NCI-H2107 treated with DMSO at 0.1 percent for 48 hours (cell line): Measurements from ENCODE around the gene CD1E.
"Not testable (repeated sequence)": the region's sequence is repeated elsewhere in the genome, so short reads cannot be mapped to it uniquely, and the experiment has no call there.

Experiments
- DNase-seq: peaks from one replicate; lab custom pipeline; 2025; ENCODE audit not compliant: unreplicated experiment; lab: John Stamatoyannopoulos, UW

The CD1E gene

DNA sequence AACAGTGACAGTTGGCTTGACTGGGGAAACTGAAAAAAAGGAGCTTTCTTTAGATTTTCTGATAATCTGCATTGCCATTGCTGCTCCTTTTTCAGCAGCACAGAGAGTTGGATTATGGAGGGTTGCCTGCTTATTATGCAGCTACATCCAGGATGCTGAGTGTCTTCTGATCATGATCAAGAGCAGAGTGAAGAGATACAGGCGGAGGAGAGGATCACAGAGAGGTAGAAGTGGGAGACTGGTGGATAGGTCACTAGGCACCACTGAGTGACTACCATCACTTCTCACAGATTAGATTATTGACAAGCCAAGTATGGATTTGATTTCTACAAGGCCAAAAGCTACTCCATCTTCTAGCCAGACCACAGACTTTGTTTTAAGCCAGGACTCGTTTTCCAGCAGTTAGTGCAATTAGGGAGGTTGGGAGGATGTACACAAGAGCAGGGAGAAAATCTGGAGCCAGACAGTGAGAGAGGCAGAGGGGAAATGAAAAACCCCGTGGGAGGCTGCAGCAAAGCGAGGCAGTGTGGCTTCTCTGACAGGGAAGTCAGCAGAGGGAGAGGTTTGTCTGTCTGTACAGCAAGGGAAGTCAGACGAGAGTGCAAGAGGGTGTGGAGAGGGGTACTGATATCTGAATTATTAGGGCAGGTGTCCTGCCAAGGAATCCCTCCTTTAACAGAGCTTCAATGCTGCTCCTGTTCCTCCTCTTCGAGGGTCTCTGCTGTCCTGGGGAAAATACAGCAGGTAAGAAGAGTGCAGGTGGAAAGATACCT is at the start of gene CD1E:
TSS of gene CD1E (plus strand) at position 592 of the 773 bp plus-strand sequence. CDS start at position 687, 95 bp downstream.
- DNase-seq, result no peak

DNA sequence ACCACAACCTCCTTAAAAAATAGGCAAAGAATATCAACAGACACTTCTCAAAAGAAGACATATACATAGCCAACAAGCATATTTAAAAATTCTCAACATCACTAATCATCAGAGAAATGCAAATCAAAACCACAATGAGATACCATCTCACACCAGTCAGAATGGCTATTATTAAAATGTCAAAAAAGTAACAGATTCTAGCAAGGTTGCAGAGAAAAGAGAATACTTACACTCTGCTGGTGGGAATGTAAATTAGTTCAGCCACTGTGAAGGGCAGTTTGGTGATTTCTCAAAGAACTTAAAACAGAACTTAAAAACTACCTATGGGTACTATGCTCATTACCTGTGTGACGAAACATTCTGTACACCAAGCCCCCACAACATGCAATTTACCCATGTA is 43.1 kb upstream of the CD1E start:
- DNase-seq, result no peak

- no peak for DNase-seq
These were observed 42.6 kb upstream of the CD1E start for GRCh38 chr1:158311066-158311465.

- DNase-seq, result no peak
These were observed 29.8 kb upstream of the CD1E start for GRCh38 chr1:158323866-158324265.

DNA sequence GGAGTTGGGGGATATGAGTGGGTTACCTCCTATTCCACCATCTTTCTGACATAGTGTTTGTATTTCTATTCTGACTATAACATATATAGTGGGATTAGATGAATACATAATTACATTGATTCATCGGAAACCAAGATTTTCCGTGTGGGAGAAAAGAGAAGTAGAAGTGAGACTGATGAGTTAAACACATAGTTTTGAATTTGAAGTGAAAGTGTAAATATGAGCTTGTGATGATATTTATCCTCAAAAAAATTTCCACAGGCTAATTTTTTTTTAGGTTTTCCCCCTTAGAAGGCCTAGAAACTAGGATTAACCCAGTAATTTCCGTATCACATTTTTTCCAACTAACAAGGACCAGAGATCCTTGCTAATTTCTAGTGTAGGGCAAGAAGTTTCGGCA is 29.3 kb upstream of the CD1E start:
- no peak for DNase-seq

- no peak for DNase-seq
These were observed 26.2 kb upstream of the CD1E start for GRCh38 chr1:158327481-158327880.

- DNase-seq, result no peak
These were observed 25.3 kb upstream of the CD1E start for GRCh38 chr1:158328426-158328825.

DNA sequence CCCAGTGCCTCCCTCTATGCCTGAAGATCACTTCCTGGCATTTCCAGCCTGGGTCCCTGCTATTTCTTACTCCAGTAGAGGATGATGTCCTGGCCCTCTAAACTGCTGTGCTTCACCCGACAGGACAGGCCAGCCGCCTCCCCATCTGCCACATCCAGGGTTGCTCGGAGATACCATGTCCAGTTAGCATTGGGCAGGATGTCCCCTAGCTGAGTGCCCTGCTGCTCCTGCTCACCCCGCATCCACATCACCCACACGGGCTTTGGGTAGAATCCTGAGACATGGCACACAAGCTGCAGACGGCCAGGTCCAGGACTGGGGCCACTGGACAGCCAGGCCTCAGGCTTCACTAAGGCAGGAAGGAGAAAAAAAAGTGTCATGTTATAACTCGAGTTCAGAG is 24.4 kb upstream of the CD1E start:
- no peak for DNase-seq

DNA sequence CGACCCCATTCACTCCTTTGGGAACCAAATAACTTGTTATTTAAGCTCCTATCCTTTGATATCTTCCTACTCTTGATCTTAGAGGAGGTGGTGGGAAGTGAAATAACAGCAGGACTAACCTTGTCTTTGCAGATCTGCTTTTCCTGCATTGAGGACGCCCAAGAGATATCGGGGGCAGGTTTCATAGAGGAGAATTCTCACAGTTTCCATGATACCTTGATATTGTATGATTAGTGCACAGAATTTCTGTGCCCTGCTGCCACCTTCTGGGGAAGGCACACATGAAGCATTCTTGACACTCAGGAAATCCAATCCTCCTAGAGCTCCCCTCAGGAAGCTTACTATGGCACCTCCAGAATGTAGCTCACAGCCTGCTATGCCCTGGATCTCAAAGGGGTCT is 24.0 kb upstream of the CD1E start:
- DNase-seq, result no peak

DNA sequence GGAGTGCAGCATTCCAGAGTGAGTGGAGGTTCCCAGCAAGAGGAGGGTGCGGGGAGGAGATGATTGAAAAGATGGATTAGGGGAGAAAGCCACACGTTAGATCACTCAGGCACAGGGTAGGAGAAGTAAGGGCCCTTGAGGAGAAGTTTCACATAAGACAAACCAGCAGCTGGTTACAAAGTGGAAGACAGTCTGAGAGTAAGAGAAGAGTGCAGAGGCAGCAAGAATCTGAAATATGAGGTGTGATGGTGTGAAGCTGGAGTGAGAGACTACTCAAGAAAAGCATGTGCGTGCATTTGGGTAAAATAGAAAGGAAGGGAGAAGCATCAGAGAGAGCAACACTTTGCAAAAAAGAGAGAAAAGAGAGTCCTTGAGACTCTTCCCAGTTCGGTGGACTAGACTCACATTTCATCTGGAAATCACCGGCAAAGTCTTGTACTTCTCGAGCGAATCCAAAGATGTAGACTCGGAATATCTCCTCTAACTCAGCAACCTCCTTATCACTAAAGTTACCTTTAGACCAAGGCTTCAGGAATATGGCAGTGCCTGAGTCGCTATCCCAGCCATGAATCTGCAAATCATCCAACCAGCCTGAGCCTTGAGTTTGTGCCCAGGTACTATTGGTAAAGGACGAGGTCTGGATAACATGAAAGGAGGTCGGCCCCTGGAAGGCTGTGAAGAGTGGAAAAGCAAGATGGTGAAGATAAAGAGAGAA is 23.1 kb upstream of the CD1E start:
- DNase-seq, result no peak

DNA sequence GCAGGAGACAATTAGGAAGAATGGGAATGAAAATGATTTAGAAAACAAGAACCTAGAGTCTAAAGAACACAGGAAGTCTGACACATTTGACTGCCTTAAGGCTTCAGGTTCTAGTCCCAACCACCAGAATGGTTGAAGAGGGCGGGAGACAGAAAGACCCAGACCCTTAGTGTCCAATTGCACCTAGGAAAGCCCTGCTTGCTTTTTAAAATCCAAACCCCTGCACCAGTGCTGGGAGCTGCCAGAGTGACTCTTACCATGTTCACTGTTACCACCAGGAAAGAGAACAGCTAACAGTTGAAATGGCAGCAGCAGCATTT is 22.6 kb upstream of the CD1E start:
- DNase-seq, result no peak

DNA sequence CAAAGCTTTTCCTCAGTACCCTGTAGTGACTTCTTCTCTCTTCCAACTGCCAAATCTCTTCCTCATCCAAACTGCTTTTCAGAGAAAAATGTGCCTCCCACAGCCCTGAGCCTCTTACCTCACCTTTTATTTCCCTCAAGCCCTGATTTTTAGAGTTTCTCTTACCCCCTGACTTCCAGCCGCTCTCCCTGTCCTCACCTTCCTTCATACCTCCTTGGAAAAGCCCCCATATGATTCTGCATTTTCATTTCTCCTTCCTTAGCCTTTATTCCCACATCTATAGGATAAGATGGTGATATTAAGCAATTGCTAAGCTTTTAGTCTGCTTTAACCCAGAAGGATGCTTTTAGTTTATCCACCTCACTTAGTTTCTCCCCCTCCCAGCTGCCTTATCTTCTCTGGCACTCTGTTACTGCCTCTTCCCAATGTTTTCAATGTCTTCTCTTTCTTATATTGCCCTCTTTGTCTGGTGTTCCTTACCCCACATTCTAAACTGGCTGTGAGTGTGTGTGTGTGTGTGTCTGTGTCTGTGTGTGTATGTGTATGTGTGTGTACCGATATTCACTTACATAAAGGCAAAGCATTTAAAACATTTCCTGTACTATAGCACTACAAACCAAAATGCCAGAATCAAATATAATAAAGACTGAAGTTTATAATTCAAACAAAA is 22.1 kb upstream of the CD1E start, which contains the start of gene CD1B:
TSS of gene CD1B (minus strand) at position 51 of the 670 bp plus-strand sequence. CDS start 108 bp downstream, outside the sequence.
- DNase-seq, result no peak

GRCh38 chr1:158333405-158334155 is 20.1 kb upstream of the CD1E start:
- DNase-seq, result no peak

GRCh38 chr1:158334526-158335212 is 19.0 kb upstream of the CD1E start:
- DNase-seq, result no peak

- DNase-seq, result no peak
These were observed 18.5 kb upstream of the CD1E start for GRCh38 chr1:158335213-158335532.

GRCh38 chr1:158336413-158336812 is 17.3 kb upstream of the CD1E start:
- DNase-seq, result not testable (repeated sequence)

GRCh38 chr1:158348946-158349345 is 4.7 kb upstream of the CD1E start:
- DNase-seq, result not testable (repeated sequence)

DNA sequence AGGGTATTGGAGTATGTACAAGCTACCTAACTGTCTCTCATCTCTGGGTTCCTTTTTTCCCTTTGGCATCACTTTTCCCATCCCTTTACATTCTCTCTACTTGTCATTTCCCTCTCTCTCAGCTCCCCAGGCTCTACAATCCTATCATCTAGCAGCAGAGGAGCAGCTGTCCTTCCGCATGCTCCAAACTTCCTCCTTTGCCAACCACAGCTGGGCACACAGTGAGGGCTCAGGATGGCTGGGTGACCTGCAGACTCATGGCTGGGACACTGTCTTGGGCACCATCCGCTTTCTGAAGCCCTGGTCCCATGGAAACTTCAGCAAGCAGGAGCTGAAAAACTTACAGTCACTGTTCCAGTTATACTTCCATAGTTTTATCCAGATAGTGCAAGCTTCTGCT is 561 bp downstream of the CD1E start:
- DNase-seq, result no peak

DNA sequence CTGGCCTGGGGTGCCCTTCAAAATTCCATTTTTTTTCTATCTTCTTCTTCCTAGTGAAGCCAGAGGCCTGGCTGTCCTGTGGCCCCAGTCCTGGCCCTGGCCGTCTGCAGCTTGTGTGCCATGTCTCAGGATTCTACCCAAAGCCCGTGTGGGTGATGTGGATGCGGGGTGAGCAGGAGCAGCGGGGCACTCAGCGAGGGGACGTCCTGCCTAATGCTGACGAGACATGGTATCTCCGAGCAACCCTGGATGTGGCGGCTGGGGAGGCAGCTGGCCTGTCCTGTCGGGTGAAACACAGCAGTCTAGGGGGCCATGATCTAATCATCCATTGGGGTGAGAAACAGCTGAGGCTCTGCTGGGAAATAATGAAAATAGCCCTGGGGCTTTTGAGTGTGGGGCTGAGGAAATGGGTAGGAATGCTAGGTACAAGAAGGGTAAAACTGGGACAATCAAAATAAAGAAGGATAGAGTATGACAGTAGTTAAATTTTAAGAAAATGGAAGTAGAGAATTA is 2.1 kb downstream of the CD1E start:
- DNase-seq, result no peak

DNA sequence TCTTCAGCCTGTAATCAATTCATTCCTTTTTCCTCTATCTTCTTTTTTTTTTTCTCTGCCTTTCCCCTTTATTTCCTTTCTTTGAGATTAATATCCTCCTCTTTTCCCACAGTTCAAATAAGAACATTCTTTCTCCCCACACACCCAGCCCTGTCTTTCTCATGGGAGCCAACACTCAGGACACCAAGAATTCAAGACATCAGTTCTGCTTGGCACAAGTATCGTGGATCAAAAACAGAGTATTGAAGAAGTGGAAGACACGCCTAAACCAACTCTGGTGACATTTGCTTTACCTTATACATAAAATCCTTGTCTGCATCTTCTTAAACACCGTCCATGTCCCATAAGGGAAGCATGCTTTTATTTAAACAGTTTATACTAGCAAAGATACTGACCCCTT is 2.9 kb downstream of the CD1E start:
- DNase-seq, result no peak

GRCh38 chr1:158357441-158357840 is 3.7 kb downstream of the CD1E start:
- DNase-seq, result no peak
